Endothelial cell of umbilical vein (primary cell): ENCODE measurements around the gene PODXL2.

ENCODE experiments used
- CTCF ChIP-seq, 2 donors: IDR thresholded peaks; 1 replicate in 1 of 2; 2 replicates in 1 of 2; pipeline ENCODE4 v1.5.1; 2011; ENCODE audit warnings: low read length in 2 of 2, mild to moderate bottlenecking in 2 of 2, moderate library complexity in 2 of 2, control low read depth in 1 of 2, inconsistent platforms in 1 of 2, low read depth in 1 of 2; ENCODE audit not compliant: insufficient read depth in 1 of 2; ENCODE audit errors: extremely low read depth in 1 of 2
- EZH2 ChIP-seq: IDR thresholded peaks from 2 replicates; pipeline ENCODE4 v1.6.1; 2012; ENCODE audit warnings: borderline replicate concordance, low read depth, mild to moderate bottlenecking, moderate library complexity, low read length, inconsistent platforms; ENCODE audit not compliant: severe bottlenecking
- MYC ChIP-seq: IDR thresholded peaks from one replicate; pipeline ENCODE4 v1.6.1; 2011; ENCODE audit warnings: mild to moderate bottlenecking, low read depth, low read length
- POLR2A ChIP-seq: IDR thresholded peaks from 2 replicates; pipeline ENCODE4 v1.6.1; 2012; ENCODE audit warnings: low read depth, mild to moderate bottlenecking, control low read depth, low read length

- TF ChIP-seq CTCF (IDR thresholded peaks at IDR 0.05; ENCODE audit: extremely low read depth in 1 of 2, insufficient read depth in 1 of 2, low read depth in 1 of 2, low read length in 2 of 2) (no peak), EZH2 (no peak), MYC (no peak), POLR2A (no peak)
Observed at GRCh38 chr3:127707851-127708411, 78.9 kb downstream of the PODXL2 start.
